ENCODE measurements around the gene NDUFS2. TPM values are rescaled to one million over a fixed set of nuclear protein-coding genes. Genes with fewer than 3 reads are reported as not detected.
A peak's percentile ranks its signal among the peaks of the same experiment; 100 is the strongest.

Gene NDUFS2
- total RNA-seq, 2 donors from 2014 or later: 46.4 to 67.2 TPM

DNA sequence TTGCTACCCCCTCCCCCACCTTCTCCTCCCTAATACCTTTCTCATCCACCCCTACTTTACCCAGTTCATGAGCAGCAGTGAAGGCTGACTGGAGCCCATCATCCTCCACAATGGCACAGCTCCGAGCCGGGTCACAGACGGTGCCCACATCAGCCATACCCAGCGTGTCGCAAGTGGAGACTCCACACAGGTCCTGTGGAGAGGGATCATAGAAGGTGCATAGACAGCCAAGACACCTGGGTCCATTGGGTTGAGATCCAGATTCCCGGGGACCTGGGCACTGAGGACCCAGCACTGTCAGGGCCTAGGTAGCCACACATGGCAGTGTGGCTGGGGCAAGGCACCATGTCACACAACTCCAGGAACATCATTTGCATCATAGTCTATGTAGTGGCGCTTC, 6.1 kb upstream of the NDUFS2 start:
- ATAC-seq (no peak), DNase-seq (no peak)
- H3K9me3 ChIP-seq: no peaks in the 10 kb centered on the region
- H3K4me3 ChIP-seq: no peak overlapping the region
- intact Hi-C loops (cut with DNase I): no loop called here
- WGBS, 2 donors: 66 to 86% methylated on average over 4 to 7 of the region's 7 CpGs
- TF ChIP-seq, protein P1, sequence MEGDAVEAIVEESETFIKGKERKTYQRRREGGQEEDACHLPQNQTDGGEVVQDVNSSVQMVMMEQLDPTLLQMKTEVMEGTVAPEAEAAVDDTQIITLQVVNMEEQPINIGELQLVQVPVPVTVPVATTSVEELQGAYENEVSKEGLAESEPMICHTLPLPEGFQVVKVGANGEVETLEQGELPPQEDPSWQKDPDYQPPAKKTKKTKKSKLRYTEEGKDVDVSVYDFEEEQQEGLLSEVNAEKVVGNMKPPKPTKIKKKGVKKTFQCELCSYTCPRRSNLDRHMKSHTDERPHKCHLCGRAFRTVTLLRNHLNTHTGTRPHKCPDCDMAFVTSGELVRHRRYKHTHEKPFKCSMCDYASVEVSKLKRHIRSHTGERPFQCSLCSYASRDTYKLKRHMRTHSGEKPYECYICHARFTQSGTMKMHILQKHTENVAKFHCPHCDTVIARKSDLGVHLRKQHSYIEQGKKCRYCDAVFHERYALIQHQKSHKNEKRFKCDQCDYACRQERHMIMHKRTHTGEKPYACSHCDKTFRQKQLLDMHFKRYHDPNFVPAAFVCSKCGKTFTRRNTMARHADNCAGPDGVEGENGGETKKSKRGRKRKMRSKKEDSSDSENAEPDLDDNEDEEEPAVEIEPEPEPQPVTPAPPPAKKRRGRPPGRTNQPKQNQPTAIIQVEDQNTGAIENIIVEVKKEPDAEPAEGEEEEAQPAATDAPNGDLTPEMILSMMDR (IDR thresholded peaks at IDR 0.05): no peak
- TF ChIP-seq POLR2A (IDR thresholded peaks at IDR 0.05): no peak
- H3K4me1 ChIP-seq: peaks cover 4% of the 10 kb centered on the region
- H3K27me3 ChIP-seq: no peaks in the 10 kb centered on the region
- H3K36me3 ChIP-seq (replicated peaks in 1 of 2; ENCODE audit: insufficient read depth in 1 of 2, low read depth in 2 of 2): no peaks in the 10 kb centered on the region
- H3K27ac ChIP-seq: no peak overlapping the region

- 58 to 75% methylated on average over 18 to 25 of the region's 27 CpGs for WGBS, 2 donors
- H3K36me3 ChIP-seq (replicated peaks in 1 of 2; ENCODE audit: insufficient read depth in 1 of 2, low read depth in 2 of 2): no peaks in the 10 kb centered on the region
- TF ChIP-seq, protein P1 (IDR thresholded peaks at IDR 0.05): no peak
- peak in 2 of 3 donors; percentile 22 to 36 for TF ChIP-seq POLR2A (IDR thresholded peaks at IDR 0.05)
- peak in 1 of 4 donors; percentile 37 for DNase-seq
- no peaks in the 10 kb centered on the region for H3K27me3 ChIP-seq
- H3K9me3 ChIP-seq: no peaks in the 10 kb centered on the region
- intact Hi-C loops (cut with DNase I): no loop called here
- H3K4me3 ChIP-seq: no peak overlapping the region
- peak overlapping the region in 1 of 4 donors; percentile 57 for H3K27ac ChIP-seq
- H3K4me1 ChIP-seq: peaks cover 11% of the 10 kb centered on the region
- ATAC-seq: no peak
Observed at GRCh38 chr1:161196521-161197451, 5.4 kb upstream of the NDUFS2 start.

- intact Hi-C loops (cut with DNase I): no loop called here
- Histone ChIP-seq H3K9me3 (no peaks in the 10 kb centered on the region), H3K36me3 (replicated peaks in 1 of 2; ENCODE audit: insufficient read depth in 1 of 2, low read depth in 2 of 2) (no peaks in the 10 kb centered on the region), H3K4me3 (no peak overlapping the region), H3K27ac (peak overlapping the region in 3 of 4 donors; percentile 16 to 91 (median 57)), H3K4me1 (peaks cover 11% of the 10 kb centered on the region), H3K27me3 (no peaks in the 10 kb centered on the region)
- peak in 1 of 3 donors; percentile 6 for TF ChIP-seq POLR2A (IDR thresholded peaks at IDR 0.05)
- TF ChIP-seq, protein P1 (IDR thresholded peaks at IDR 0.05): no peak
- 66 to 75% methylated on average over 8 to 11 of the region's 11 CpGs for WGBS, 2 donors
- no peak for DNase-seq
- no peak for ATAC-seq
Observed at GRCh38 chr1:161197560-161198193, 4.5 kb upstream of the NDUFS2 start.

- peaks cover 18% of the 10 kb centered on the region for H3K4me1 ChIP-seq
- TF ChIP-seq POLR2A (IDR thresholded peaks at IDR 0.05): no peak
- TF ChIP-seq, protein P1 (IDR thresholded peaks at IDR 0.05): no peak
- intact Hi-C loops (cut with DNase I): no loop called here
- H3K27ac ChIP-seq: peak overlapping the region in 3 of 4 donors; percentile 16 to 91 (median 57)
- no peak overlapping the region for H3K4me3 ChIP-seq
- DNase-seq (no peak), ATAC-seq (no peak)
- no peaks in the 10 kb centered on the region for H3K9me3 ChIP-seq
- H3K36me3 ChIP-seq (replicated peaks in 1 of 2; ENCODE audit: insufficient read depth in 1 of 2, low read depth in 2 of 2): no peaks in the 10 kb centered on the region
- no peaks in the 10 kb centered on the region for H3K27me3 ChIP-seq
- WGBS, 2 donors: 21 to 39% methylated on average over 6 to 20 of the region's 20 CpGs
Observed at GRCh38 chr1:161198194-161198896, 3.8 kb upstream of the NDUFS2 start.
